T-cell (primary cell): ENCODE data around the gene NDUFS2. TPM values are rescaled to one million over a fixed set of nuclear protein-coding genes. Genes with fewer than 3 reads are reported as not detected.

ENCODE experiments used
- ATAC-seq, 4 experiments: fragments of 200-7000 bp in 3 of 4; fragments of 150-1000 bp in 1 of 4; cut with Tn5 transposase; replicated peaks in 1 of 4; 1 replicate in 3 of 4; 2 replicates in 1 of 4; pipeline ENCODE4 v1.10.0; 2021; ENCODE audit warnings: moderate library complexity in 3 of 4, mild to moderate bottlenecking in 2 of 4, moderate number of reproducible peaks in 1 of 4
- CTCF ChIA-PET, 2 donors: fragments of 300-600 bp; sonication (Branson Sonifier 250); formaldehyde crosslinking; loops; one replicate each; lab custom pipeline; 2022; ENCODE audit warnings: antibody characterized with exemption in 2 of 2; lab: Charles Lee
- POLR2A ChIA-PET, 2 donors: fragments of 300-600 bp; sonication (Branson Sonifier 250); formaldehyde crosslinking; loops; one replicate each; lab custom pipeline; 2022; ENCODE audit warnings: antibody characterized with exemption in 2 of 2; lab: Charles Lee
- DNase-seq, 35 experiments: peaks; one replicate each; pipeline versions ENCODE4 v3.0.0 to v3.0.0-alpha.2; 2013 to 2023
- H3K27ac ChIP-seq: one replicate; pipeline ENCODE4 v1.5.1; 2013; ENCODE audit warnings: low read length
- H3K27me3 ChIP-seq, 2 experiments: replicated peaks in 1 of 2; 1 replicate in 1 of 2; 2 replicates in 1 of 2; pipeline versions ENCODE4 v1.6.1 to v1.7.0; 2013; ENCODE audit warnings: low read length in 1 of 2, mixed read lengths in 1 of 2; ENCODE audit not compliant: control insufficient read depth in 2 of 2, insufficient read depth in 2 of 2; ENCODE audit errors: extremely low read depth in 1 of 2
- H3K36me3 ChIP-seq, 2 donors: 1 replicate in 1 of 2; 2 replicates in 1 of 2; pipeline versions ENCODE4 v1.6.1 to v1.7.0; 2013; ENCODE audit warnings: low read length in 1 of 2; ENCODE audit not compliant: control insufficient read depth in 2 of 2, insufficient read depth in 1 of 2; ENCODE audit errors: extremely low read depth in 1 of 2
- H3K4me1 ChIP-seq, 2 experiments: 1 replicate in 1 of 2; 2 replicates in 1 of 2; pipeline versions ENCODE4 v1.6.1 to v1.7.0; 2013; ENCODE audit warnings: low read length in 2 of 2, mixed read lengths in 1 of 2; ENCODE audit not compliant: insufficient read depth in 2 of 2, control insufficient read depth in 1 of 2; ENCODE audit errors: extremely low read depth in 1 of 2
- H3K4me3 ChIP-seq, 2 donors: 1 replicate in 1 of 2; 2 replicates in 1 of 2; pipeline versions ENCODE4 v1.5.1 to v1.7.0; 2013; ENCODE audit warnings: mild to moderate bottlenecking in 2 of 2, low read length in 1 of 2, moderate library complexity in 1 of 2; ENCODE audit not compliant: control insufficient read depth in 1 of 2; ENCODE audit errors: extremely low read depth in 1 of 2
- H3K9me3 ChIP-seq: 2 replicates; pipeline ENCODE4 v1.7.0; 2013
- H3K27ac Mint-ChIP-seq, 2 donors: one replicate each; pipeline ENCODE4 v1.8.0; 2020 to 2021; ENCODE audit warnings: mild to moderate bottlenecking in 2 of 2, mixed read lengths in 2 of 2
- H3K27me3 Mint-ChIP-seq, 2 donors: one replicate each; pipeline ENCODE4 v1.8.0; 2021 to 2022; ENCODE audit warnings: mixed read lengths in 2 of 2
- H3K36me3 Mint-ChIP-seq: one replicate; pipeline ENCODE4 v1.8.0; 2021; ENCODE audit warnings: mixed read lengths
- H3K4me1 Mint-ChIP-seq, 3 donors: one replicate each; pipeline ENCODE4 v1.8.0; 2020 to 2022; ENCODE audit warnings: mixed read lengths in 3 of 3, mild to moderate bottlenecking in 1 of 3
- H3K4me3 Mint-ChIP-seq, 3 donors: one replicate each; pipeline ENCODE4 v1.8.0; 2020 to 2022; ENCODE audit warnings: mild to moderate bottlenecking in 3 of 3, mixed read lengths in 3 of 3, moderate library complexity in 3 of 3
- H3K9me3 Mint-ChIP-seq, 3 donors: one replicate each; pipeline ENCODE4 v1.8.0; 2020 to 2022; ENCODE audit warnings: mixed read lengths in 3 of 3
- WGBS: methylation state at CpG from one replicate; pipeline ENCODE4 v1.1.5; 2013; ENCODE audit warnings: missing lambda C conversion rate; ENCODE audit not compliant: insufficient coverage; 5-methylcytosine and 5-hydroxymethylcytosine counted together
- total RNA-seq, 35 experiments: library from RNA in 6 of 35; stranded (reverse) in 6 of 35; fragments of 120-200 nt in 1 of 35; gene quantifications; one replicate each; pipeline versions ENCODE4 v1.2.1 to v1.2.4 and lab custom pipeline; 2013 to 2026

NDUFS2 gene
- total RNA-seq, 5 donors from 2014 or later (not counting 1 experiment from before 2014, with no cell fraction given), result 57.3 to 92.2 (median 88.2) TPM

DNA sequence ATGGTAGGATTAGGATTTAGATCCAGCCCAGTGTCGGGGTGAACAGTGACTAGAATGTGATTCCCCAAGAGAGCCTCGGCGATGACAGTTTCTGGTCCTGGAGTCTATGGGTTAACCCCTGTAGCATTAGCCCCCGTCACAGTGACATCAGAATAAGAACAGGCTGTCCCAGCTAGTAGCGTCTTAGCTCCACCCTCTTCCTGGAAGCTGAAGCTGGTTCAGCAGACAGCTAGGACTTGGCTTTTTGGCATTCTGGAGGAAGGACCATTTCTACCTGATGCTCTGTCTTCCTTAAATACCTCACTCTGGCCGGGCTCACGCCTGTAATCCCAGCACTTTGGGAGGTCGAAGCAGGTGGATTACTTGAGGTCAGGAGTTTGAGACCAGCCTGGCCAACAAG is 5.0 kb downstream of the NDUFS2 start:
- Mint-ChIP-seq H3K27me3 (no peaks in the 10 kb centered on the region), H3K27ac (no peak overlapping the region), H3K36me3 (peaks cover 56% of the 10 kb centered on the region), H3K4me3 (no peak overlapping the region), H3K9me3 (no peaks in the 10 kb centered on the region), H3K4me1 (peaks cover 44 to 58% (median 58%) of the 10 kb centered on the region in 3 donors)
- ATAC-seq (no peak), DNase-seq (no peak)
- Histone ChIP-seq H3K4me1 (peaks cover 13 to 34% of the 10 kb centered on the region in 2 experiments), H3K36me3 (peaks cover 13 to 76% of the 10 kb centered on the region in 2 donors), H3K27me3 (no peaks in the 10 kb centered on the region), H3K9me3 (no peaks in the 10 kb centered on the region), H3K27ac (no peak overlapping the region), H3K4me3 (no peak overlapping the region)
- ChIA-PET CTCF (interaction anchor here in 1 of 2 donors (0.6 to 6.1 kb wide), 3 partner anchors 19 to 175 kb away, joined by 5 to 76 read pairs (median 7); partner anchors contain the start of gene TOMM40L), POLR2A (no interaction called here)
- WGBS, result 85% methylated on average over 3 of the region's 8 CpGs

DNA sequence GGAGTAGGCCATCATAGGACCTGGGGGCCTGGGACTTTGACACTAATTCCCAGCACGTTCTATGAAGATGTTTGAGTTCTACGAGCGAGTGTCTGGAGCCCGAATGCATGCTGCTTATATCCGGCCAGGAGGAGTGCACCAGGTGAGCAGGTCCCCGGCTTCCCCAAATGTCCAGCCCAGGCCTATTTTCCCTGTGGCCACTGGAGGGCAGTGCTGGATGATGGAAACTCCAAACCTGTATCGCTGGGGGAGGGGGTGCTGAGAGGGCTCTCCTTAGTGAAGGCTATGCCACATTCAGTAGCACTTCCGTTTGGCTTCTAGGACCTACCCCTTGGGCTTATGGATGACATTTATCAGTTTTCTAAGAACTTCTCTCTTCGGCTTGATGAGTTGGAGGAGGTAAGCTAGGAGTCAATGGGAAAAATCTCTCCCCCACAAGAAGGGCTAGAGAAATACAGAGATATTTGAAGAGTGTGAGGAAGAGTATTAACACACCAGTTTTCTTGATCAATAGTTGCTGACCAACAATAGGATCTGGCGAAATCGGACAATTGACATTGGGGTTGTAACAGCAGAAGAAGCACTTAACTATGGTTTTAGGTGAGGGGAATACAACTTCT is 7.7 kb downstream of the NDUFS2 start:
- no peak overlapping the region for H3K4me3 Mint-ChIP-seq
- peaks cover 13 to 88% of the 10 kb centered on the region in 2 donors for H3K36me3 ChIP-seq

DNA sequence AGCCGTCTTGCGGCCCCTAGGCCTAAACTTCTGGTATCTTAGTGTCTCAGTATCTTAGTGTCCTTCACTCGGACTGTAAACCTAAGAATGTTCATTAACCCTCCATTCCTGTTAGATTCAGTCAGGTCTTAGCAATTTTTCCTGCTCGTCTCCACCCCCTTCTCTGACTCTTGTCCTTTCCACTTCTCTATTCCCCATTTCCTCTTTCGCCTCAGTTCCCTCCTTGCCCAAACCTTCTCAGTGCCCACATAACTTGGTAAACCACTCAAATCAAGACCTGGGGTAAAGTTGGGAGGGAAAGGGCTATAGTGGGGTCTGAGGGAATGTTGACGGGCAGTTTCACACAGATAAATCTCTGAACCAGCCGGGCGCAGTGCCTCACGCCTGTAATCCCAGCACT is 12.2 kb downstream of the NDUFS2 start:
- POLR2A ChIA-PET, result no interaction called here
- Mint-ChIP-seq H3K27ac (peak overlapping the region; percentile 12 to 13), H3K9me3 (no peaks in the 10 kb centered on the region), H3K4me1 (peaks cover 44 to 52% (median 47%) of the 10 kb centered on the region in 3 donors), H3K36me3 (peaks cover 49% of the 10 kb centered on the region), H3K27me3 (no peaks in the 10 kb centered on the region), H3K4me3 (no peak overlapping the region)
- Histone ChIP-seq H3K4me1 (peaks cover 18 to 34% of the 10 kb centered on the region in 2 experiments), H3K27ac (no peak overlapping the region), H3K36me3 (peaks cover 6 to 52% of the 10 kb centered on the region in 2 donors), H3K9me3 (no peaks in the 10 kb centered on the region), H3K4me3 (no peak overlapping the region), H3K27me3 (no peaks in the 10 kb centered on the region)
- DNase-seq, result no peak
- 97% methylated on average over 3 of the region's 9 CpGs for WGBS
- ATAC-seq, result no peak
- CTCF ChIA-PET, result no interaction called here

More for the DNA sequence above, 7.7 kb downstream of the NDUFS2 start:
- CTCF ChIA-PET, result interaction anchor here (1.0 to 2.2 kb wide), 4 partner anchors 10 to 172 kb away, joined by 3 to 32 read pairs (median 6); partner anchors contain the start of gene TOMM40L (in 2 of the 2)
- Mint-ChIP-seq H3K27ac (peak overlapping the region; percentile 71 to 84), H3K4me1 (peaks cover 34 to 40% (median 38%) of the 10 kb centered on the region in 3 donors), H3K9me3 (no peaks in the 10 kb centered on the region), H3K27me3 (no peaks in the 10 kb centered on the region), H3K36me3 (peaks cover 70% of the 10 kb centered on the region)
- POLR2A ChIA-PET, result no interaction called here
- 66% methylated on average over 6 of the region's 11 CpGs for WGBS
- Histone ChIP-seq H3K9me3 (no peaks in the 10 kb centered on the region), H3K27me3 (no peaks in the 10 kb centered on the region), H3K4me1 (peaks cover 3 to 19% of the 10 kb centered on the region in 2 experiments), H3K4me3 (no peak overlapping the region), H3K27ac (no peak overlapping the region)
- peak in 34 of 35 experiments; percentile 49 to 82 (median 69) for DNase-seq
- ATAC-seq, result peak; percentile 90 to 98 (median 90)

DNA sequence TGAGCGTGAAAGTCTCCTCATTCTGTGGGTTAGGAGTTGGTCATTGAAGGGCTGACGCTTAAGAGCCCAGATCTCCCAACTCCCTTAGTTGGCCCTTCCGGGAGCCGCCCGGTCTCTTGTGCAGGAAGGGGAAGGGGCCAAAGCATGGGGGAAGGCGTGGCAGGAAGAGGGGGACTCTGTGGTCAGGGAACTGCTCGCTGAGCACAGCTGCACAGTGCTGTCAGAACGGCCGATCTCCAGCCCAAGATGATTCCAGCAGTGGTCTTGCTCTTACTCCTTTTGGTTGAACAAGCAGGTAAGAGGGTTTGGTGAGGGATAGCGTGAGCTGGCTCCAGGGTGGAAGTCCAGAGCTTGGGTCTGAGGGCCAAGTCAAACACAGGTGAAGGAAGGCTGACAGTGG is 12.9 kb downstream of the NDUFS2 start, which contains the start of gene FCER1G:
Gene FCER1G, plus strand, starts transcription at position 220 of the 400 bp plus-strand sequence. Its CDS starts 27 bp downstream, at position 247.
- peaks cover 6 to 45% of the 10 kb centered on the region in 2 donors for H3K36me3 ChIP-seq
- CTCF ChIA-PET, result no interaction called here
- Mint-ChIP-seq H3K36me3 (peaks cover 42% of the 10 kb centered on the region), H3K27me3 (no peaks in the 10 kb centered on the region), H3K4me1 (peaks cover 44 to 52% (median 47%) of the 10 kb centered on the region in 3 donors), H3K27ac (peak within 1 kb of the TSS; percentile 75 to 86), H3K9me3 (no peaks in the 10 kb centered on the region), H3K4me3 (peak within 1 kb of the TSS; percentile 34 to 70 (median 36))
- ATAC-seq (no peak), DNase-seq (no peak)
- no peaks in the 10 kb centered on the region for H3K9me3 ChIP-seq
- peak within 1 kb of the TSS in 1 of 2 donors; percentile 46 for H3K4me3 ChIP-seq
- no peaks in the 10 kb centered on the region for H3K27me3 ChIP-seq
- peaks cover 20 to 30% of the 10 kb centered on the region in 2 experiments for H3K4me1 ChIP-seq
- POLR2A ChIA-PET, result no interaction called here
- no peak within 1 kb of the TSS for H3K27ac ChIP-seq
- WGBS, result 27% methylated on average over 5 of the region's 10 CpGs

DNA sequence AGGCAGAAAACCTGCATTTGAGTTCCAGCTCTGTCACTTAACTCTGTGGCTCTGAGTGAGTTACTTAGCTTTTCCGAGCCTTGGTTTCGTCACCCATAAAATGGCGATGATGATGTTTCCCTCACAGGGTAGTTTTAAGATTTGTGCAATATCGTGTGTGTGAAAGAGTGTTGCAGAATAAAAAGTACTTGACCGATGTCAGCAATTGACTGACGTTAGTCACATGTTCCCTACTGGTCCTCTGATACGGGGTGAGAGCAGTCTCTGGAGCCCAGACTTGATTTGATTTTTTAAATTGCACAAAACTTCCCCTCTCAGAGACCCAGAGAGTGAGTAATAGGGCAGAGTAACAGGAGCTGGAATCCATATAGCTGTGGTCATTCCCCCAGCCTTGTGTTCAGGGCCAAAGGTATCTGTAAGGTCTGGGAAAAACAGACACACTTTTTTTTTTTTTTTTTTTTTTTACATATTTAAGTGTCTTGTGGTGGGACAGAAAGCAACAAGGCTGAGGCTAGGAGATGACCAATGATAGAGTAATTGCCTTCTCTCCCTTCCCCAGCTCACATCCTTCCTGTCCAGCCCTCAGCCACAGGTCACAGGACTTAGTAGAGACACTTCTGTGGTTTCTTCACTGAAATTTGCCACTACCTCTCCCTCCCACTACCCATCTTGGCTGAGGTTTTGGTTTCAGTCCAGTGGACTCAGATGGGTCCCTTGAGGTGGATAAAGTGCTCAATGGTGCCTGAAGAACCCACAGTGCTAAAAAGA is 15.0 kb downstream of the NDUFS2 start:
- peaks cover 21 to 29% of the 10 kb centered on the region in 2 experiments for H3K4me1 ChIP-seq
- H3K36me3 ChIP-seq, result peaks cover 0 to 24% of the 10 kb centered on the region in 2 donors
- H3K4me3 ChIP-seq, result no peak overlapping the region
- no peaks in the 10 kb centered on the region for H3K27me3 ChIP-seq
- Mint-ChIP-seq H3K36me3 (peaks cover 28% of the 10 kb centered on the region), H3K27ac (peak overlapping the region; percentile 94 to 97), H3K27me3 (no peaks in the 10 kb centered on the region), H3K4me1 (peaks cover 49 to 57% (median 54%) of the 10 kb centered on the region in 3 donors), H3K4me3 (peak overlapping the region; percentile 40 to 69 (median 52)), H3K9me3 (no peaks in the 10 kb centered on the region)
- no peak for DNase-seq
- ChIA-PET CTCF (interaction anchor here in 1 of 2 donors (0.8 to 1.3 kb wide), 4 partner anchors 8 to 11 kb away, joined by 3 to 5 read pairs (median 4); partner anchors contain the start of gene TOMM40L), POLR2A (interaction anchor here in 1 of 2 donors (0.6 to 0.7 kb wide), 2 partner anchors 9 to 41 kb away, joined by 3 to 9 read pairs; partner anchors contain the start of genes PCP4L1 and TOMM40L)
- no peak overlapping the region for H3K27ac ChIP-seq
- H3K9me3 ChIP-seq, result no peaks in the 10 kb centered on the region
- 75% methylated on average over 6 of the region's 7 CpGs for WGBS
- no peak for ATAC-seq

DNA sequence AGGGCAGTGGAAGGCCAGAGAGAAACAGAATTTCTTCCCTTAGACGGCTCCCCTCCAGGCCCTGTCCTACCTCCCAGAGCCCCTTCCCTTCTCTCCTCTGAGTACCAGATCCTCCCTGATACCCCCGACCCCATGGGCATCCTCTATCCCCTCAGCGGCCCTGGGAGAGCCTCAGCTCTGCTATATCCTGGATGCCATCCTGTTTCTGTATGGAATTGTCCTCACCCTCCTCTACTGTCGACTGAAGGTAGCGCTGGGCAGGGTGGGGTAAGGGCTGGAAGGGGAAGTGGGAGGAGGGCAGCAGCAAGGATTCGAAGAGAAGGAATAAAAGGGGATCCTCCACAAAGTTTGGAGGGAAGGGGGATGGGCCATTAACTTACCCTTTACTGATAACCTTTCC is 15.7 kb downstream of the NDUFS2 start:
- Mint-ChIP-seq H3K27ac (peak overlapping the region; percentile 94 to 97), H3K4me1 (peaks cover 49 to 60% (median 55%) of the 10 kb centered on the region in 3 donors), H3K36me3 (peaks cover 22% of the 10 kb centered on the region), H3K27me3 (no peaks in the 10 kb centered on the region), H3K9me3 (no peaks in the 10 kb centered on the region), H3K4me3 (peak overlapping the region in 2 of 3 donors; percentile 45 to 69)
- Histone ChIP-seq H3K27me3 (no peaks in the 10 kb centered on the region), H3K9me3 (no peaks in the 10 kb centered on the region), H3K4me3 (no peak overlapping the region), H3K36me3 (peaks cover 0 to 18% of the 10 kb centered on the region in 2 donors), H3K27ac (peak overlapping the region; percentile 20), H3K4me1 (peaks cover 21 to 29% of the 10 kb centered on the region in 2 experiments)
- POLR2A ChIA-PET, result interaction anchor here (0.6 kb wide), 2 partner anchors 41 to 53 kb away, joined by 4 to 9 read pairs; partner anchors contain the start of gene PCP4L1 (in 1 of the 2)
- DNase-seq, result no peak
- no peak for ATAC-seq
- WGBS, result 69% methylated on average over 3 of the region's 6 CpGs
- CTCF ChIA-PET, result interaction anchor here in 1 of 2 donors (0.6 to 1.3 kb wide), 4 partner anchors 8 to 32 kb away, joined by 3 to 4 read pairs (median 3); partner anchors contain the start of gene TOMM40L
